GM23338 (cell line): ENCODE data around the gene TMEM125. TPM values are rescaled to one million over a fixed set of nuclear protein-coding genes. Genes with fewer than 3 reads are reported as not detected.

Experiments used
- ATAC-seq: fragments of 200-7000 bp; cut with Tn5 transposase; 3 replicates; pipeline ENCODE4 v1.9.1; 2020
- DNase-seq: peaks from one replicate; pipeline ENCODE4 v3.0.0-alpha.2; 2015; ENCODE audit warnings: low spot score
- H2AFZ ChIP-seq: fragments of 200-600 bp; sonication (generic); 2 replicates; pipeline ENCODE4 v1.8.0; 2016; ENCODE audit warnings: antibody characterized with exemption, mild to moderate bottlenecking, moderate library complexity
- H3F3A ChIP-seq: fragments of 200-600 bp; sonication (generic); replicated peaks from 2 replicates; pipeline ENCODE4 v1.8.0; 2017; ENCODE audit warnings: antibody characterized with exemption, mixed run types, low read depth
- H3K27ac ChIP-seq: fragments of 200-600 bp; sonication (generic); 2 replicates; pipeline ENCODE4 v1.6.1; 2016; ENCODE audit warnings: low read depth
- H3K27me3 ChIP-seq: fragments of 200-600 bp; sonication (generic); 2 replicates; pipeline ENCODE4 v1.8.0; 2016; ENCODE audit warnings: mild to moderate bottlenecking, mixed run types, moderate library complexity; ENCODE audit not compliant: insufficient read depth
- H3K36me3 ChIP-seq: fragments of 200-600 bp; sonication (generic); 2 replicates; pipeline ENCODE4 v1.8.0; 2016; ENCODE audit warnings: mild to moderate bottlenecking; ENCODE audit not compliant: insufficient read depth
- H3K4me1 ChIP-seq: fragments of 200-600 bp; sonication (generic); 2 replicates; pipeline ENCODE4 v1.8.0; 2016; ENCODE audit warnings: mild to moderate bottlenecking, moderate library complexity; ENCODE audit not compliant: insufficient read depth
- H3K4me2 ChIP-seq: fragments of 200-600 bp; sonication (generic); 2 replicates; pipeline ENCODE4 v1.7.1; 2017; ENCODE audit warnings: mixed run types
- H3K4me3 ChIP-seq: fragments of 200-600 bp; sonication (generic); 2 replicates; pipeline ENCODE4 v1.6.1; 2016; ENCODE audit warnings: mixed run types
- H3K79me2 ChIP-seq: fragments of 200-600 bp; sonication (generic); replicated peaks from 2 replicates; pipeline ENCODE4 v1.8.0; 2017; ENCODE audit warnings: mild to moderate bottlenecking; ENCODE audit not compliant: insufficient read depth
- H3K9me2 ChIP-seq: fragments of 200-600 bp; sonication (generic); 2 replicates; pipeline ENCODE4 v1.8.0; 2017; ENCODE audit not compliant: insufficient read depth
- H4K20me1 ChIP-seq: fragments of 200-600 bp; sonication (generic); replicated peaks from 2 replicates; pipeline ENCODE4 v1.8.0; 2017; ENCODE audit warnings: mild to moderate bottlenecking; ENCODE audit not compliant: insufficient read depth
- H3K27ac Mint-ChIP-seq: 2 replicates; pipeline ENCODE4 v1.8.0; 2020; ENCODE audit warnings: inconsistent platforms, mild to moderate bottlenecking, moderate library complexity, mixed read lengths
- H3K27me3 Mint-ChIP-seq: 3 replicates; pipeline ENCODE4 v1.8.0; 2022; ENCODE audit warnings: low read depth, mild to moderate bottlenecking, moderate library complexity, mixed read lengths, inconsistent platforms; ENCODE audit not compliant: insufficient read depth, poor library complexity
- H3K36me3 Mint-ChIP-seq: 3 replicates; pipeline ENCODE4 v1.8.0; 2021; ENCODE audit warnings: low read depth, mild to moderate bottlenecking, inconsistent platforms, moderate library complexity, mixed read lengths
- H3K4me1 Mint-ChIP-seq: 3 replicates; pipeline ENCODE4 v1.8.0; 2020; ENCODE audit warnings: mild to moderate bottlenecking, inconsistent platforms, mixed read lengths
- H3K4me3 Mint-ChIP-seq: 3 replicates; pipeline ENCODE4 v1.8.0; 2021; ENCODE audit warnings: moderate library complexity, mild to moderate bottlenecking, inconsistent platforms, mixed read lengths
- H3K9me3 Mint-ChIP-seq: 3 replicates; pipeline ENCODE4 v1.8.0; 2020; ENCODE audit warnings: moderate library complexity, mild to moderate bottlenecking, inconsistent platforms, mixed read lengths
- CREB1 ChIP-seq: fragments of 250-450 bp; sonication (Bioruptor Pico); IDR thresholded peaks from 2 replicates; pipeline ENCODE4 v1.5.0; 2020; ENCODE audit warnings: low read depth, mild to moderate bottlenecking, moderate library complexity
- EZH2 ChIP-seq: fragments of 200-600 bp; sonication (generic); IDR thresholded peaks from one replicate; pipeline ENCODE4 v1.8.0; 2017; ENCODE audit warnings: antibody characterized with exemption, mild to moderate bottlenecking, low read depth; ENCODE audit not compliant: unreplicated experiment
- EZH2phosphoT487 ChIP-seq: fragments of 200-600 bp; sonication (generic); IDR thresholded peaks from one replicate; pipeline ENCODE4 v1.8.1; 2018; ENCODE audit warnings: antibody characterized with exemption; ENCODE audit not compliant: unreplicated experiment
- JUNB ChIP-seq: IDR thresholded peaks from one replicate; pipeline ENCODE4 v1.6.1; 2016; ENCODE audit warnings: antibody characterized with exemption; ENCODE audit not compliant: unreplicated experiment
- NANOG ChIP-seq: IDR thresholded peaks from 2 replicates; pipeline ENCODE4 v1.6.1; 2016; ENCODE audit warnings: antibody characterized with exemption, borderline replicate concordance
- POLR2AphosphoS5 ChIP-seq: IDR thresholded peaks from 2 replicates; pipeline ENCODE4 v1.6.1; 2016; ENCODE audit warnings: antibody characterized with exemption, low read depth
- STAT1 ChIP-seq: IDR thresholded peaks from one replicate; pipeline ENCODE4 v1.6.1; 2016; ENCODE audit warnings: antibody characterized with exemption; ENCODE audit not compliant: unreplicated experiment
- ZNF114 ChIP-seq: fragments of 250-450 bp; sonication (Bioruptor Pico); IDR thresholded peaks from 2 replicates; pipeline ENCODE4 v1.5.0; 2020; ENCODE audit warnings: mild to moderate bottlenecking, moderate library complexity
- ZNF331 ChIP-seq: fragments of 250-450 bp; sonication (Bioruptor Pico); IDR thresholded peaks from 2 replicates; pipeline ENCODE4 v1.5.0; 2020; ENCODE audit warnings: low read depth, mild to moderate bottlenecking, moderate library complexity
- polyA plus RNA-seq: library from polyadenylated mRNA; unstranded; fragments of >200 nt; fragmentation: Nextera tagmentation; extraction: Ambion mirVana; gene quantifications from 2 replicates; pipeline ENCODE4 v1.2.1, GENCODE V29; 2016
- total RNA-seq: library from RNA; depleted of rRNA; stranded (reverse); fragments of >200 nt; shearing (Covaris generic); gene quantifications from 2 replicates; pipeline ENCODE4 v1.2.3, GENCODE V29; 2014
- TF ChIP-seq, protein P1 (sequence below), 2 experiments: fragments of 200-600 bp in 1 of 2; sonication (generic) in 1 of 2; conservative IDR thresholded peaks; 2 replicates each; pipeline versions ENCODE4 v1.5.1 to v1.6.1; 2016 to 2017; ENCODE audit warnings: antibody characterized with exemption in 2 of 2, low read depth in 2 of 2, mild to moderate bottlenecking in 2 of 2, moderate library complexity in 1 of 2
- TF ChIP-seq, protein P2 (sequence below): fragments of 250-450 bp; sonication (Bioruptor Pico); IDR thresholded peaks from 2 replicates; pipeline ENCODE4 v1.5.0; 2020; ENCODE audit warnings: mild to moderate bottlenecking, moderate library complexity

Gene TMEM125
- total and polyA plus RNA-seq, 2 experiments from 2014 or later: 16.8 to 39.3 TPM

DNA sequence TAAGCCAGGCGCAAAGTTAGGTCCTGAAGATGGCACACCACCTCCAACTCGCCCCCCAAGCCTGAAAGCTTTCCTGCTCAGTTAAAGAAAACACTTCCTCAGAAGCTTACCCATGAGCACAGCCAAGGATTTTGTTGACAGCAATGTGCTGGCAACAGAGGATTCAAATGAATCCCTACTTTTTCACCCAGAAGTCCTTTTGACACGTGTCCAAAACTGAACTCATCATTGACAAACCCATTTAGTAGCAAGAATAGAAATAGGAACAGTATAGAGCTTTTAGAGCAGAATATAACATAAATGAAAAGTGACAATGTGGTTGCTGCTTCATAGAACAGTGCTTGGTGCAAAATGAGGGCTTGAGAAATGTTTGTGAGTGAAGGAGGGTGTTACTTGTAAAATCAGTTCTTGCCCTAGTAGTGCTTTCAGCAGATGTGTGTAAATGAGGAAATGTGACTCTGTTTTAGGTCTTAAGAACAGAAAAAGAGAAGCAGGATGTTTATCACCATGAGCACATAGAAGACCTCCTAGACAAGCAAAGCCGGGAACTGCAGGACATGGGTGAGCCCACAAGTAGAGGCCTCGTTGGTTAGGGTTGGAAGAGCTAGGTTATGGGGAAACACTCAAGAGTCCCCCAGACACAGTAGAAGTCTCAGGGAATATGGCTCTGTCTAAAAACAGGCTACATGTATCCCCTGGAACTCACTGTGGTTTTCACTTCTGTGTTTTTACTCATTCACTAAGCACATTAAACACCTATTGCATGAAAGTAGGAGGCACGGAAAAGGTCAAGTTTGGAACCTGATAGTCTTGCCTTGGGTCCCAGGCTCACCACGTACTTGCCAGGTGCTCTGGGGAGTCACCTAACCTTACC, 48.6 kb upstream of the TMEM125 start:
- TF ChIP-seq, protein P1, sequence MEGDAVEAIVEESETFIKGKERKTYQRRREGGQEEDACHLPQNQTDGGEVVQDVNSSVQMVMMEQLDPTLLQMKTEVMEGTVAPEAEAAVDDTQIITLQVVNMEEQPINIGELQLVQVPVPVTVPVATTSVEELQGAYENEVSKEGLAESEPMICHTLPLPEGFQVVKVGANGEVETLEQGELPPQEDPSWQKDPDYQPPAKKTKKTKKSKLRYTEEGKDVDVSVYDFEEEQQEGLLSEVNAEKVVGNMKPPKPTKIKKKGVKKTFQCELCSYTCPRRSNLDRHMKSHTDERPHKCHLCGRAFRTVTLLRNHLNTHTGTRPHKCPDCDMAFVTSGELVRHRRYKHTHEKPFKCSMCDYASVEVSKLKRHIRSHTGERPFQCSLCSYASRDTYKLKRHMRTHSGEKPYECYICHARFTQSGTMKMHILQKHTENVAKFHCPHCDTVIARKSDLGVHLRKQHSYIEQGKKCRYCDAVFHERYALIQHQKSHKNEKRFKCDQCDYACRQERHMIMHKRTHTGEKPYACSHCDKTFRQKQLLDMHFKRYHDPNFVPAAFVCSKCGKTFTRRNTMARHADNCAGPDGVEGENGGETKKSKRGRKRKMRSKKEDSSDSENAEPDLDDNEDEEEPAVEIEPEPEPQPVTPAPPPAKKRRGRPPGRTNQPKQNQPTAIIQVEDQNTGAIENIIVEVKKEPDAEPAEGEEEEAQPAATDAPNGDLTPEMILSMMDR (conservative IDR thresholded peaks at IDR 0.05; ENCODE audit: low read depth in 2 of 2): no peak
- Mint-ChIP-seq H3K27ac (no peak overlapping the region), H3K36me3 (no peaks in the 10 kb centered on the region), H3K27me3 (peaks cover 11% of the 10 kb centered on the region), H3K4me1 (no peaks in the 10 kb centered on the region), H3K9me3 (no peaks in the 10 kb centered on the region), H3K4me3 (no peak overlapping the region)
- Histone ChIP-seq H3K27me3 (no peaks in the 10 kb centered on the region), H4K20me1 (no peaks in the 10 kb centered on the region), H3K27ac (no peak overlapping the region), H3K4me2 (no peak overlapping the region), H3F3A (no peaks in the 10 kb centered on the region), H3K4me1 (no peaks in the 10 kb centered on the region; the same call in 1 of the 2 replicates), H3K36me3 (no peaks in the 10 kb centered on the region), H3K9me2 (peaks cover 4% of the 10 kb centered on the region; the same call in 1 of the 2 replicates), H3K79me2 (no peaks in the 10 kb centered on the region), H2AFZ (no peak overlapping the region), H3K4me3 (no peak overlapping the region)
- DNase-seq: no peak
- ATAC-seq: no peak

DNA sequence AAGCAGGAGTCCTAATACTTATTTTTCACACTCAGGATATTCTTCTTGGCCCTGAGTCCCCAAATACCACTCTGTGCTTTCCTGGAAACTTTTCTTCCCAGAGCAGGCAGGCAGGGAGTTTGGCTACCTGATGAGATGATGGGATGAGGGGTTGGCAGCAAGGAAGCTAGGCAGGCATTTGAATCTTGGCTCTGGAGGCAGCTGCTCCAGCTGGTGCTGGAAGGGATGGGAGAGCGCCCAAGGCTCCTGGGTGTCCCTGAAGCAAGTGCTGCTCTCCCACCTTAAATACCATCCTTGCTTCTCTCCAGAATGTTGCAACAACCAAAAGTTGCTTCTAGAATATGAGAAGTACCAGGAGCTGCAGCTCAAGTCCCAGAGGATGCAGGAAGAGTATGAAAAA, 48.0 kb upstream of the TMEM125 start:
- Histone ChIP-seq H2AFZ (no peak overlapping the region), H3K27me3 (no peaks in the 10 kb centered on the region), H3K36me3 (no peaks in the 10 kb centered on the region), H4K20me1 (no peaks in the 10 kb centered on the region), H3K4me2 (no peak overlapping the region), H3K9me2 (peaks cover 4% of the 10 kb centered on the region; the same call in 1 of the 2 replicates), H3K4me3 (no peak overlapping the region), H3K4me1 (no peaks in the 10 kb centered on the region), H3F3A (no peaks in the 10 kb centered on the region), H3K79me2 (no peaks in the 10 kb centered on the region), H3K27ac (no peak overlapping the region)
- H3K27ac Mint-ChIP-seq: no peak overlapping the region
- H3K36me3 Mint-ChIP-seq: no peaks in the 10 kb centered on the region; the same call in 2 of the 3 replicates
- peaks cover 3% of the 10 kb centered on the region; the same call in 1 of the 3 replicates for H3K4me1 Mint-ChIP-seq
- no peak for DNase-seq
- H3K27me3 Mint-ChIP-seq: peaks cover 16% of the 10 kb centered on the region
- no peaks in the 10 kb centered on the region for H3K9me3 Mint-ChIP-seq
- no peak for ATAC-seq
- H3K4me3 Mint-ChIP-seq: no peak overlapping the region
- TF ChIP-seq CREB1 (CRISPR knock-in tag) (no peak), ZNF331 (CRISPR knock-in tag) (no peak), JUNB (no peak), EZH2phosphoT487 (no peak), NANOG (no peak), STAT1 (no peak), ZNF114 (CRISPR knock-in tag) (no peak), EZH2 (no peak), POLR2AphosphoS5 (no peak)
- TF ChIP-seq, protein P1 (conservative IDR thresholded peaks at IDR 0.05; ENCODE audit: low read depth in 2 of 2): no peak
- TF ChIP-seq, protein P2, sequence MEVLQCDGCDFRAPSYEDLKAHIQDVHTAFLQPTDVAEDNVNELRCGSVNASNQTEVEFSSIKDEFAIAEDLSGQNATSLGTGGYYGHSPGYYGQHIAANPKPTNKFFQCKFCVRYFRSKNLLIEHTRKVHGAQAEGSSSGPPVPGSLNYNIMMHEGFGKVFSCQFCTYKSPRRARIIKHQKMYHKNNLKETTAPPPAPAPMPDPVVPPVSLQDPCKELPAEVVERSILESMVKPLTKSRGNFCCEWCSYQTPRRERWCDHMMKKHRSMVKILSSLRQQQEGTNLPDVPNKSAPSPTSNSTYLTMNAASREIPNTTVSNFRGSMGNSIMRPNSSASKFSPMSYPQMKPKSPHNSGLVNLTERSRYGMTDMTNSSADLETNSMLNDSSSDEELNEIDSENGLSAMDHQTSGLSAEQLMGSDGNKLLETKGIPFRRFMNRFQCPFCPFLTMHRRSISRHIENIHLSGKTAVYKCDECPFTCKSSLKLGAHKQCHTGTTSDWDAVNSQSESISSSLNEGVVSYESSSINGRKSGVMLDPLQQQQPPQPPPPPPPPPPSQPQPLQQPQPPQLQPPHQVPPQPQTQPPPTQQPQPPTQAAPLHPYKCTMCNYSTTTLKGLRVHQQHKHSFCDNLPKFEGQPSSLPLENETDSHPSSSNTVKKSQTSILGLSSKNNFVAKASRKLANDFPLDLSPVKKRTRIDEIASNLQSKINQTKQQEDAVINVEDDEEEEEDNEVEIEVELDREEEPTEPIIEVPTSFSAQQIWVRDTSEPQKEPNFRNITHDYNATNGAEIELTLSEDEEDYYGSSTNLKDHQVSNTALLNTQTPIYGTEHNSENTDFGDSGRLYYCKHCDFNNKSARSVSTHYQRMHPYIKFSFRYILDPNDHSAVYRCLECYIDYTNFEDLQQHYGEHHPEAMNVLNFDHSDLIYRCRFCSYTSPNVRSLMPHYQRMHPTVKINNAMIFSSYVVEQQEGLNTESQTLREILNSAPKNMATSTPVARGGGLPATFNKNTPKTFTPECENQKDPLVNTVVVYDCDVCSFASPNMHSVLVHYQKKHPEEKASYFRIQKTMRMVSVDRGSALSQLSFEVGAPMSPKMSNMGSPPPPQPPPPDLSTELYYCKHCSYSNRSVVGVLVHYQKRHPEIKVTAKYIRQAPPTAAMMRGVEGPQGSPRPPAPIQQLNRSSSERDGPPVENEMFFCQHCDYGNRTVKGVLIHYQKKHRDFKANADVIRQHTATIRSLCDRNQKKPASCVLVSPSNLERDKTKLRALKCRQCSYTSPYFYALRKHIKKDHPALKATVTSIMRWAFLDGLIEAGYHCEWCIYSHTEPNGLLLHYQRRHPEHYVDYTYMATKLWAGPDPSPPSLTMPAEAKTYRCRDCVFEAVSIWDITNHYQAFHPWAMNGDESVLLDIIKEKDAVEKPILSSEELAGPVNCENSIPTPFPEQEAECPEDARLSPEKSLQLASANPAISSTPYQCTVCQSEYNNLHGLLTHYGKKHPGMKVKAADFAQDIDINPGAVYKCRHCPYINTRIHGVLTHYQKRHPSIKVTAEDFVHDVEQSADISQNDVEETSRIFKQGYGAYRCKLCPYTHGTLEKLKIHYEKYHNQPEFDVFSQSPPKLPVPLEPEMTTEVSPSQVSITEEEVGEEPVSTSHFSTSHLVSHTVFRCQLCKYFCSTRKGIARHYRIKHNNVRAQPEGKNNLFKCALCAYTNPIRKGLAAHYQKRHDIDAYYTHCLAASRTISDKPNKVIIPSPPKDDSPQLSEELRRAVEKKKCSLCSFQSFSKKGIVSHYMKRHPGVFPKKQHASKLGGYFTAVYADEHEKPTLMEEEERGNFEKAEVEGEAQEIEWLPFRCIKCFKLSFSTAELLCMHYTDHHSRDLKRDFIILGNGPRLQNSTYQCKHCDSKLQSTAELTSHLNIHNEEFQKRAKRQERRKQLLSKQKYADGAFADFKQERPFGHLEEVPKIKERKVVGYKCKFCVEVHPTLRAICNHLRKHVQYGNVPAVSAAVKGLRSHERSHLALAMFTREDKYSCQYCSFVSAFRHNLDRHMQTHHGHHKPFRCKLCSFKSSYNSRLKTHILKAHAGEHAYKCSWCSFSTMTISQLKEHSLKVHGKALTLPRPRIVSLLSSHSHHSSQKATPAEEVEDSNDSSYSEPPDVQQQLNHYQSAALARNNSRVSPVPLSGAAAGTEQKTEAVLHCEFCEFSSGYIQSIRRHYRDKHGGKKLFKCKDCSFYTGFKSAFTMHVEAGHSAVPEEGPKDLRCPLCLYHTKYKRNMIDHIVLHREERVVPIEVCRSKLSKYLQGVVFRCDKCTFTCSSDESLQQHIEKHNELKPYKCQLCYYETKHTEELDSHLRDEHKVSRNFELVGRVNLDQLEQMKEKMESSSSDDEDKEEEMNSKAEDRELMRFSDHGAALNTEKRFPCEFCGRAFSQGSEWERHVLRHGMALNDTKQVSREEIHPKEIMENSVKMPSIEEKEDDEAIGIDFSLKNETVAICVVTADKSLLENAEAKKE (CRISPR knock-in tag): no peak
